Activated CD4-positive, alpha-beta T cell treated with anti-CD3 and anti-CD28 coated beads, Interleukin-2, amount 10 ng/mL, durations not matched to agents 24 days and 14 days (primary cell): ENCODE data around the gene DLGAP1. TPM values are rescaled to one million over a fixed set of nuclear protein-coding genes. Genes with fewer than 3 reads are reported as not detected.
A peak's percentile ranks its signal among the peaks of the same experiment; 100 is the strongest.
"Not testable (repeated sequence)": the region's sequence is repeated elsewhere in the genome, so short reads cannot be mapped to it uniquely, and the experiment has no call there.

Source experiments
- DNase-seq: peaks from one replicate; pipeline ENCODE4 v3.0.0; 2022
- H3K27ac Mint-ChIP-seq: one replicate; pipeline ENCODE4 v1.8.0; 2022; ENCODE audit warnings: mild to moderate bottlenecking, mixed read lengths
- H3K27me3 Mint-ChIP-seq: one replicate; pipeline ENCODE4 v1.8.0; 2022; ENCODE audit warnings: mixed read lengths
- H3K36me3 Mint-ChIP-seq: one replicate; pipeline ENCODE4 v1.8.0; 2022; ENCODE audit warnings: low read depth, mild to moderate bottlenecking, mixed read lengths
- H3K4me1 Mint-ChIP-seq: one replicate; pipeline ENCODE4 v1.8.0; 2021; ENCODE audit warnings: mixed read lengths
- H3K4me3 Mint-ChIP-seq: one replicate; pipeline ENCODE4 v1.8.0; 2022; ENCODE audit warnings: mild to moderate bottlenecking, moderate library complexity, mixed read lengths
- H3K9me3 Mint-ChIP-seq: one replicate; pipeline ENCODE4 v1.8.0; 2021; ENCODE audit warnings: mixed read lengths
- intact Hi-C: fragments of 100-400 bp; cut with micrococcal nuclease; formaldehyde crosslinking; loops from one replicate; pipeline ENCODE4 v1.15.1; 2023
- total RNA-seq: library from RNA; stranded (reverse); gene quantifications from 2 replicates; pipeline ENCODE4 v1.2.3, GENCODE V29; 2022

The DLGAP1 gene
- 0.99 and 1.5 TPM in 2 replicates for total RNA-seq

DNA sequence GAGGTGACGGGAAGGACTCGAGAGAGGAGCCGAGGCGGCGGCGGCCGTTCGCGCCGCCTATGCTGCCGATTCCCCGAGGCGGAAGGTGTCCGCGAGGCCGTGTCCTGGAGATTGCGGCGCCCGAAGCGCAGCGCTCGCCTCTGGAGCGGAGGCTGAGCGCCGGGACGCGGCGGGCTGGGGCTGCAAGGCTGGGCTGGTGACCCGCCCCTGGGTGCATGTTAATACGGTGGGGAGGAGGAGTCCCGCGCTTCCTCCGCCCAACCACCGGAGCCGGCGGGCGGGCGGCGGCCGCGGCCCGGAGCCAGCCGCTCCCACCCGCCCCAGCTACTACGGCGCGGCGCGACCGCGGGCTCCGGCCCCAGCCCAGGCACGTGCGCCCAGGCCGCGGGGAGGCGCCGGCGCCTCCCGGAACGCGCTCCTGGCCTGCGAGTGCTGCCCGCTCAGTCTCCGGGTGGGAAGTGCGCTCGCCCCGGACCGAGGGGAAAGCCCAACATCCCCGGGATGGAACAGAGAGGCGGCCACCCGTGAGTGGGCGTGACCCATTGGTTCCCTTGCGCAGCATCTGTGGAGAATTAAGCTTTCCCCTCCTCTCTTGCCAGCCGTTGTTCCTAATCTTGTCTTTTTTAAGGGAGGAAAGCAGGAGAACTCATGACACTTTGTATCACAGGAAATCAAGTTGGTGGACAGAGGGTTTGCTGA lies at the start of gene DLGAP1:
TSS of gene DLGAP1 (minus strand) at position 195 of the 699 bp plus-strand sequence.
- Mint-ChIP-seq H3K9me3 (no peaks in the 10 kb centered on the region), H3K4me1 (no peaks in the 10 kb centered on the region), H3K4me3 (peak within 1 kb of the TSS; percentile 43), H3K36me3 (no peaks in the 10 kb centered on the region), H3K27me3 (peaks cover 26% of the 10 kb centered on the region), H3K27ac (peak within 1 kb of the TSS; percentile 22)
- no peak for DNase-seq
- intact Hi-C loops, result no loop called here

DNA sequence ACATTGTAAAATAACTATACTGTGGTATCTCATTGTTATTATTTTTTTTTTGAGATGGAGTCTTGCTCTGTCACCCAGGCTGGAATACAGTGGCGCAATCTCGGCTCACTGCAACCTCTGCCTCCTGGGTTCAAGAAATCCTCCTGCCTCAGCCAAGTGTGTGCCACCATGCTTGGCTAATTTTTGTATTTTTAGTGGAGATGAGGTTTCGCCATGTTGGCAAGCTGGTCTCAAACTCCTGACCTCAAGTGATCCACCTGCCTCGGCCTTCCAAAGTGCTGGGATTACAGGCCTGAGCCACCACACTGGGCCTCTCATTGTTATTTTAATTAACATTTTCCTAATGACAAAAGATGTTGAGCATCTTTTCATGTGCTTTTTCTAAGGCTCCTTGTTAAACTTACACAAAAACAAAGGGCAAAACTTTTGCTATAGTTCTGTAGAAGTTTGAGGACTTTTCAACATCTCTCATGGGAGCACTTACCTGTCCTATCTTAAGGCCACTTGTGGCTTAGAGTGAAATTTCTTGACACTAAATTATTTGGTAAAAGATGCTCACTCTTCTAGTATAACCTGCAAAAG lies 39.7 kb upstream of the DLGAP1 start:
- H3K27ac Mint-ChIP-seq, H3K36me3 Mint-ChIP-seq, intact Hi-C loops, H3K9me3 Mint-ChIP-seq, H3K4me3 Mint-ChIP-seq, DNase-seq, H3K4me1 Mint-ChIP-seq, H3K27me3 Mint-ChIP-seq: not testable (repeated sequence)

DNA sequence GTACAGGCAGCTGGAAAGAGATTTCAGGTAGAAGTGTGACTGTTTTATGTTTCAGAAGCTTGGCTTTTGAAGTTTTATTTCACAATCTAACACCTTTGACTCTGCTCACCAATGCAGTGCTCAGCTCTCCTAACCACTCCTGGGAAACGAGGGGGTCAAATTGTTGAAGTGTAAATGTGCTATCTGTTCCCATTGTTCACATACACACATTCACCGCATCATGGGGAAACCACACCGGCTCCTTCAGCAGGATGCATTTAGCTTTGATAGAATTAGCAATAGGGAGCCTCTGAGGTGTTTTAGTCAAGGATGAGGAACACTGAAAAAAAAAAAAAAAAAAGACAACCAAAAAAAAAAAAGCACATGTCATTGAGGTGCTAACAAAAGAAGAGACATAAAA lies 13.4 kb upstream of the DLGAP1 start:
- no peak for DNase-seq
- no peak overlapping the region for H3K4me3 Mint-ChIP-seq
- intact Hi-C loops, result no loop called here
- no peaks in the 10 kb centered on the region for H3K36me3 Mint-ChIP-seq
- H3K9me3 Mint-ChIP-seq, result no peaks in the 10 kb centered on the region
- H3K4me1 Mint-ChIP-seq, result no peaks in the 10 kb centered on the region
- no peak overlapping the region for H3K27ac Mint-ChIP-seq
- no peaks in the 10 kb centered on the region for H3K27me3 Mint-ChIP-seq

DNA sequence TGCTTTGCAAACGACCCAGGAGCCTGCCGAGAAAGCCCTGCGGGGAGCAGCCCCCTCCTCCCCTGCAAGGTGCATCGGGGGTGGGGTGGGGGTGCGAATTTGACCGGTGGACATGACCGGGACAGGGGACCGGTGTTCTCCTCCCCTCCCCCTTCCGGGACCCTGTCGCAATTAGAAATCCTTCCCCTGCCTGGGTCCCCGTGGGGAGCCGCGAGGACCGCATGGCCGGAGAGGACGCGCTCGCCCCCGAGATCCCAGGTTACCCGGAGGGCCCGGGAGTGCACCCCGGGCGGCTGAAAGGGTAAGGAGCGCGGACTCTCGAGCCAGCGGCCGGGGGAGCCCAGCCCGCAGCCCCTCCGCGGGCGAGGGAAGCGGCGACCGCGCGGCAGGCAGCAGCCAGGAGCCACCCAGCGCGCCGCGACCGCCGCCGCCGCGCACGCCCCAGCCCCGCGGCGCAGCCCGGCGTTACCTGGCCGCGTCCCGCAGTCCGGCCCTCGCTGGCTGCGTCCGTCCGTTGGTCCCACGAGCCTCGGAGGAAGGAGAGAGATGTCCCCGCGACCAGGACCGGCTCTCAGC lies 482 bp downstream of the DLGAP1 start:
- Mint-ChIP-seq H3K4me1 (no peaks in the 10 kb centered on the region), H3K27ac (no peak overlapping the region), H3K36me3 (no peaks in the 10 kb centered on the region), H3K9me3 (no peaks in the 10 kb centered on the region), H3K27me3 (peaks cover 26% of the 10 kb centered on the region), H3K4me3 (peak overlapping the region; percentile 43)
- intact Hi-C loops, result no loop called here
- DNase-seq, result no peak

DNA sequence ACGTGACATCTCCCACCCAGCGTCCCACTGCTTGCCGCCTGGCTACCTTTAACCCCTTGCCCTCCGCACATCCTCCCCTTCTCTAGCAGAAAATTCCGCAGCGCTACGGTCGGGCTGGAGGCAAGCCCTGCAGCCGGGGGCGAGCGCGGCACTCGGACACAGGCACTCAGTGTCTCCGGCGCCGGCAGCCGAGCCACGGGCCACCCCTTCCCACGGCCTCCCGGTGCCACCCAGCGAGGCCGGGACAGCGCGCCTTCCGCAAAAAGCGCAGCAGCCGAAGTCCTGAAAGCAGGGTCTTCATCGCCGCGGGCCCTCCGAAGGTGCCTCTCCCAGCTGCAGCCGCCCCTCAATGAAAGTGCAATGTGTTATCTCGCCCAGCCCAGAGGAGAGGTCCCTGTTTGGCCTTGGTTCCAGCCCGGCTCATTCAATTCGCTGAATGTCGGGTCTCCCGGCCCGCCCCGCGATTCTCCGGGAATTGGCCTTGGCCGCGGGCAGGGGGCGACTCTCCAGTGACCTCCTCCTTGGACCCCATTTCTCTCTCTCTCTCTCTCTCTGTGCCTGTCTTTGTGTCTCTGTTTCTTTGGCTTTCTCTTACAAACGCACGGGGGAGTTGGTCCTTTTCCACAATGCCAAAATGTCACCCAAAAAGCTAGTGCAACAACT lies 1.1 kb downstream of the DLGAP1 start:
- Mint-ChIP-seq H3K36me3 (no peaks in the 10 kb centered on the region), H3K27ac (peak overlapping the region; percentile 22), H3K4me3 (peak overlapping the region; percentile 43), H3K4me1 (no peaks in the 10 kb centered on the region), H3K9me3 (no peaks in the 10 kb centered on the region), H3K27me3 (peaks cover 26% of the 10 kb centered on the region)
- intact Hi-C loops, result no loop called here
- DNase-seq, result no peak

DNA sequence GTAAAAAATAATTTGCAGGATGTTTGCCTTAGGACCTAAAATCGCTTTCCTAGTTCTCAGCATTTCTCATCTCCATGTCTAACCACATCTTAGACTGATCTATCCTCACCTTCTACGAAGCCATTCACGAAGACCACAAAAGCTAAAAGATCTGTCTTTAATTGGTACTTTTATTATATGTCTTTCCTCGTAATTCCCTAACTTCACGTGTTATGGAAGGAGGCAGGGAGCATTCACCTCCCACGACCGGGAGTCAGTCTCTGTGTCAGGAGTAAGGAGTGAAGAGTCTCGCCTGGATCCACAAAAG lies 1.6 kb downstream of the DLGAP1 start:
- Mint-ChIP-seq H3K36me3 (no peaks in the 10 kb centered on the region), H3K27ac (no peak overlapping the region), H3K9me3 (no peaks in the 10 kb centered on the region), H3K27me3 (peaks cover 26% of the 10 kb centered on the region), H3K4me1 (no peaks in the 10 kb centered on the region), H3K4me3 (peak overlapping the region; percentile 16)
- intact Hi-C loops, result no loop called here
- no peak for DNase-seq

DNA sequence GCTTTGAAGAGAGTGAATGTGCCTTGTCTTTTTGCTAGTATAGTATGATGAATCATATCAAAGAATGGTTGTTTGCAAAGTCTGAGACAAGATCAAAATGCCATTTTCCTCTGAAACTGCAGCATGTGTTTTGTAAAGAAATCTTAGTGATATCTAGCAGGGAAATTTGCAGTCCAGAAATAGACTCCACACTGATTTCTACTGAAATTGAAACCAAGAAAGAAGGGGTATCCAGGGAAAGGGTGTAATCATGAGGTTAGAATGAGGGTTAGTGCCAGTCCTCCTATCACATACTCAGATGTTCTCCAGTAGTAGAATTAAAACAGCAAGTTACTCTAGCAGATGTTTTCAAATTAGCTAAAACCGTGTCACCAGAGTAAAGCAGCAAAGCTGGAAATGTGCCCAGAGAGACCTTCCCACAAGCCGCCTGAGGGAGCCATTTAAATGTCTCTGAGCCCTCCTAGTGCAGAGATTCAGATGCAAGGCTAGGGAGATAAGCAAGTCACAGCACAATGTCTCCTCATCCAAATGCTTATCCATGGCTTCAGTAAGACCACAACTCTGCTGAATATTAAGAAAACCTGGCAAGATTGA lies 4.9 kb downstream of the DLGAP1 start:
- H3K36me3 Mint-ChIP-seq, result no peaks in the 10 kb centered on the region
- no peaks in the 10 kb centered on the region for H3K4me1 Mint-ChIP-seq
- no peak for DNase-seq
- H3K4me3 Mint-ChIP-seq, result no peak overlapping the region
- H3K27me3 Mint-ChIP-seq, result peaks cover 18% of the 10 kb centered on the region
- no peak overlapping the region for H3K27ac Mint-ChIP-seq
- intact Hi-C loops, result no loop called here
- H3K9me3 Mint-ChIP-seq, result no peaks in the 10 kb centered on the region

DNA sequence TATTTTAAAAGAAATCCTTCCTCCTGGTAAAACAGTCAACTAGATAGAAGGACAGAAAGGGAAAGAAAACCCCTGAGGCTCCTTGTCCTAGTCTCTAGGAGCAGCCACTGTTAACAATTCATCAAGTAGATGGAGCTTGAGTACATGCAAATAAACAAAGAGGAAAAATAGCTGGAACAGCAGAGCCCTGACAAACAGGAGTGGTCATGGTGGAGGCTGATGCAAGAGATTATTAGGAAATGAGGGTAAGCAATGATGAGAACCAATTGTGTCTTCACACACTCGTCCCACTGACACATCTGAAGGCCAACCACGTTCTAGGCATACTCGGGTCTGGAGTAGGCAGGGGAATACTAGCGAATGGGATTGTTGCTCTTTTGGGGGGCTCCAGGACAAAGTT lies 9.2 kb downstream of the DLGAP1 start:
- H3K4me3 Mint-ChIP-seq, result no peak overlapping the region
- H3K9me3 Mint-ChIP-seq, result no peaks in the 10 kb centered on the region
- H3K36me3 Mint-ChIP-seq, result no peaks in the 10 kb centered on the region
- intact Hi-C loops, result no loop called here
- DNase-seq, result no peak
- no peaks in the 10 kb centered on the region for H3K4me1 Mint-ChIP-seq
- H3K27me3 Mint-ChIP-seq, result no peaks in the 10 kb centered on the region
- H3K27ac Mint-ChIP-seq, result no peak overlapping the region

DNA sequence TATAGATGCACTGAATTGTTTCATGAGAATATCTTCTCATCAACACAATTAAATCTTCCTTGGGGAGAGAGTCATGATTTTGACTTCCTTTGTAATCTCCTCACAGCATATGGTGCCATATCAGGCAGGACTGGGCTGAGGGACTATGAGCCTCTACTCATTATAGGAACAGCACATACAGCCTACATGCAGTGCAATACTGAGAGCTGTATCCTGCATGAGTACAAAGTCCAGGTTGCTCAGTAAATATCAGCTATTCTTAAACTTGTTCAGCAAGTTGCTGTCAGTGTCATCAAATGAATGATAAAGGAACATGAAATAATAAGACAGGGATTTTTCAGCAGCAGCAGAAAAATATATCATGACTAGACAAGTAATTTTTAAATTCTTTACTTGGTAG lies 10.8 kb downstream of the DLGAP1 start:
- no peaks in the 10 kb centered on the region for H3K9me3 Mint-ChIP-seq
- no peaks in the 10 kb centered on the region for H3K27me3 Mint-ChIP-seq
- no peaks in the 10 kb centered on the region for H3K4me1 Mint-ChIP-seq
- no peak overlapping the region for H3K4me3 Mint-ChIP-seq
- no peaks in the 10 kb centered on the region for H3K36me3 Mint-ChIP-seq
- intact Hi-C loops, result no loop called here
- H3K27ac Mint-ChIP-seq, result no peak overlapping the region
- no peak for DNase-seq

DNA sequence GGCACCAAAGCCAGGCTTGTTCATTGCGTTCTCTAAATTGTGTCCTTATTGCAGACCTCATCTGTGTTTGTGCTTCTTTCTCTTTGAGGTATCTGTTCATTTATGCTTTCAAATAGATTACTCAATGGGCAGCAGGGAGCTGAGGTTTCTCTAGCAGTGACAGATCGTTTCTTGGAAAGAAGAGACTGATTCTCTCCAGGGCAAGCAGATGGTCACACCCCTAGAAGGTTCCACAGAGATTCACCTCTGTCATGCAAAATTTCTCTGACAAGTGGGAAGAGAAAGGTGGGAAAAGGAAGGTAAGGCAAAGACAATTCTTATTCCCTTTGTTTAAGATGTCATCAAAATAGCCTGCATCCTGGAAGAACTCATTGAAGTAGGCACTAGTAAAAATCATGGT lies 14.0 kb downstream of the DLGAP1 start:
- intact Hi-C loops, result no loop called here
- no peaks in the 10 kb centered on the region for H3K4me1 Mint-ChIP-seq

DNA sequence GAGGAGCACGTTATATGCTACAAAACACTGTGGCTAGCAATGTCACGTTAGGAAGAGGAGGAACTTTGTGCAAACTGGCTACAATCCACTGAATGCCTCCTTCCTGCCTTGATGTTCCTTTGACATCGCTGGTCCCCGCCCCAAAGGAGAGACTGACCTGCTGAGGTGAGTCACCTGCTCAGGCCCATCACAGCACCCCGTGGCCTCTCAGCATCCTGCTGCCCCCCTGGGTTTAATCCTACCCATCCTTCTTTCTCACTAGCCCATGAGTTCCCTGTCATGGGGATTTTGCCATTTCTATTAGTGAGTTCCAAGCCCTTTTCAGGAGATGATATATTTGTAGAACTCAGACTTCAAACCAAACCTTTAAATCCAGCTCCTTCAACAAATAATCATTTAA lies 16.2 kb downstream of the DLGAP1 start:
- Mint-ChIP-seq H3K9me3 (peaks cover 4% of the 10 kb centered on the region), H3K4me3 (no peak overlapping the region), H3K36me3 (no peaks in the 10 kb centered on the region), H3K4me1 (no peaks in the 10 kb centered on the region), H3K27ac (no peak overlapping the region), H3K27me3 (no peaks in the 10 kb centered on the region)
- DNase-seq, result no peak
- intact Hi-C loops, result no loop called here

More for the DNA sequence above, 14.0 kb downstream of the DLGAP1 start:
- Mint-ChIP-seq H3K27me3 (no peaks in the 10 kb centered on the region), H3K4me3 (no peak overlapping the region), H3K27ac (no peak overlapping the region), H3K36me3 (no peaks in the 10 kb centered on the region), H3K9me3 (peaks cover 4% of the 10 kb centered on the region)
- DNase-seq, result no peak

DNA sequence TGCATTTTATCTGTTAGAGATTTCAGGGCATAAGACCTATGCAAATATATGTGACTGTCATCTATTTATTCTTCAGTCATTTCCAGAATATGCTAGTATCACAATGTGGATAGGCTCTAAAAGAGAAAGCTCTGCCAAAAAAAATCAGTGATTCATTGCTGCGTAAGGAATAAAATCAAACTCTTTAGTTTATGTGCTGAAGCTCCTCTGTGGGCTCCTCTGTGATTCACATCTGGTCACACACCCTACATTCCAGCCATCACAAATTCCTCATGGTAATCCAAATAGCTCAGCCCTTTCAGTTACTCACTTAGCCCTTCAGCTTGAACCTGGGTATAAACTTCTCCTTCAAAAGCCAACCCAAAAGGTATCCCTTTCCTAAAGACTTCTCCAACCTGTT lies 21.4 kb downstream of the DLGAP1 start:
- peaks cover 7% of the 10 kb centered on the region for H3K9me3 Mint-ChIP-seq
- H3K4me1 Mint-ChIP-seq, result no peaks in the 10 kb centered on the region
- no peak for DNase-seq
- H3K27me3 Mint-ChIP-seq, result no peaks in the 10 kb centered on the region
- H3K4me3 Mint-ChIP-seq, result no peak overlapping the region
- no peak overlapping the region for H3K27ac Mint-ChIP-seq
- H3K36me3 Mint-ChIP-seq, result no peaks in the 10 kb centered on the region
- intact Hi-C loops, result no loop called here

DNA sequence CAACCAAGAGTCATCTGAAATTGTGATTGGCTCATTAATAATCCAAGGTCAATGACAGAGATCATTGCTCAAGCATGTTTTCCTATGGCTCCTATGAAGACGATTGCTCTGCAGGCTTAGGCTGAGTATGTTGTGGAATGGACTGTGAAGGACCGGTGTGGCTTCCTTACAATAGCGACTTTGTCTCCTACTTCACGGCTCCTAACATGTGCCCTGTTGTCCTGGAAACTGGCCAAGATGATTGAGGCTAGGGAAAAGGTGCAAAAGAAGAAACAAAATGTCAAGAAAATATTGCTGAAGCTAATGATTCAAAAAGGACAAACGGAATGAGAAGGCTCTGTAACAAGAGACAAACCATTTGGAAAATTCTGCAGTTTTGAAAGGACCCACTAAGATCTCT lies 24.3 kb downstream of the DLGAP1 start:
- DNase-seq, result no peak
- Mint-ChIP-seq H3K27ac (no peak overlapping the region), H3K9me3 (peaks cover 3% of the 10 kb centered on the region), H3K4me1 (no peaks in the 10 kb centered on the region), H3K27me3 (no peaks in the 10 kb centered on the region), H3K36me3 (no peaks in the 10 kb centered on the region), H3K4me3 (no peak overlapping the region)
- intact Hi-C loops, result no loop called here

DNA sequence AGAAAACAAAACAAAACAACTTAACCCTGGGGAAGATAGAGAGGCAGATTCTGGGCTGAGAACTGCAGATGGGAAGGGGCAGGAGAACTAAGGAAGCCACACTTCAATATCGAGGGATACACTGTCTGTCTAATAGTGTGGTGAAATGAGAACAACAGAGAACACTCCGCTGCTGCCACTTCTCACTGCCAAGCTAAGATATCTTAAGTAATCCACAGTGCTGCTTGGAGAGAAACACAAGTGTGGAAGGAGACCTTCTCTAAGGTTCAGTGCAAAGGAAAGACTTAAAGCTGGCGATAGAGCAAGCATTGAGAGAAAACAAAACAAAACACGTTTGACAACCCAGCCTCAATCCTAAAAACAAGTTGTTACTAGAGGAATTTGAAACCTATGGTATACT lies 37.4 kb downstream of the DLGAP1 start:
- H3K36me3 Mint-ChIP-seq, result no peaks in the 10 kb centered on the region
- no peak overlapping the region for H3K4me3 Mint-ChIP-seq
- H3K9me3 Mint-ChIP-seq, result peaks cover 4% of the 10 kb centered on the region
- intact Hi-C loops, result no loop called here
- no peak overlapping the region for H3K27ac Mint-ChIP-seq
- H3K27me3 Mint-ChIP-seq, result no peaks in the 10 kb centered on the region
- no peaks in the 10 kb centered on the region for H3K4me1 Mint-ChIP-seq
- DNase-seq, result no peak
